Measurements from ENCODE around the gene LIMD2.

GRCh38 chr17:63701868-63702720 is 2.2 kb upstream of the LIMD2 start:
- TF ChIP-seq CTCF (conservative IDR thresholded peaks at IDR 0.05) (no peak), ZFX (IDR thresholded peaks at IDR 0.05) (no peak)

All from C4-2B (cell line).